NCI-H146 treated with DMSO at 0.1 percent for 48 hours (cell line): Measurements from ENCODE around the gene CAV3.

ENCODE experiments used
- DNase-seq: peaks from one replicate; lab custom pipeline; 2025; ENCODE audit not compliant: unreplicated experiment; lab: John Stamatoyannopoulos, UW

CAV3 gene

GRCh38 chr3:8760506-8760905 is 26.9 kb downstream of the CAV3 start:
- no peak for DNase-seq

- no peak for DNase-seq
Measured at GRCh38 chr3:8761866-8762265, 28.3 kb downstream of the CAV3 start.

GRCh38 chr3:8762607-8763377 is 29.2 kb downstream of the CAV3 start:
- DNase-seq = no peak

- no peak for DNase-seq
Measured at GRCh38 chr3:8764528-8764927, 30.9 kb downstream of the CAV3 start.

- DNase-seq = no peak
Measured at GRCh38 chr3:8765528-8765927, 31.9 kb downstream of the CAV3 start.

- DNase-seq = no peak
Measured at GRCh38 chr3:8766148-8766547, 32.5 kb downstream of the CAV3 start.

GRCh38 chr3:8767256-8767666 is 33.7 kb downstream of the CAV3 start:
- no peak for DNase-seq

- DNase-seq = no peak
Measured at GRCh38 chr3:8767667-8768363, 34.2 kb downstream of the CAV3 start.

- no peak for DNase-seq
Measured at GRCh38 chr3:8768364-8769087, 34.9 kb downstream of the CAV3 start.

GRCh38 chr3:8769088-8769822 is 35.7 kb downstream of the CAV3 start, which contains the start of gene OXTR:
Gene OXTR (minus strand): TSS chr3:8769613. CDS start chr3:8768187, 1,426 bp downstream.
- no peak for DNase-seq

- DNase-seq = no peak
Measured at GRCh38 chr3:8773941-8774542, 40.4 kb downstream of the CAV3 start.

- DNase-seq = no peak
Measured at GRCh38 chr3:8775181-8775580, 41.6 kb downstream of the CAV3 start.

- DNase-seq = no peak
Measured at GRCh38 chr3:8775602-8776001, 42.0 kb downstream of the CAV3 start.

- no peak for DNase-seq
Measured at GRCh38 chr3:8776406-8776805, 42.8 kb downstream of the CAV3 start.

GRCh38 chr3:8777201-8777977 is 43.8 kb downstream of the CAV3 start:
- no peak for DNase-seq

- no peak for DNase-seq
Measured at GRCh38 chr3:8777978-8778267, 44.3 kb downstream of the CAV3 start.

- DNase-seq = no peak
Measured at GRCh38 chr3:8778475-8778874, 44.9 kb downstream of the CAV3 start.

- no peak for DNase-seq
Measured at GRCh38 chr3:8780279-8780678, 46.7 kb downstream of the CAV3 start.

- DNase-seq = no peak
Measured at GRCh38 chr3:8784676-8785435, 51.3 kb downstream of the CAV3 start.
